Trophoblast cell (in vitro differentiated cells and primary cell): Measurements from ENCODE around the gene CCDC141.

ENCODE experiments used
- DNase-seq, 2 donors: peaks; one replicate each; pipeline ENCODE4 v3.0.0-alpha.2; 2016
- H2AFZ ChIP-seq: 2 replicates; pipeline ENCODE4 v1.6.1; 2013; ENCODE audit warnings: low read length, moderate library complexity, mild to moderate bottlenecking; ENCODE audit not compliant: insufficient read depth, poor library complexity
- H2AK5ac ChIP-seq: 2 replicates; pipeline ENCODE4 v1.6.1; 2013; ENCODE audit warnings: mild to moderate bottlenecking, low read length
- H2BK120ac ChIP-seq: 2 replicates; pipeline ENCODE4 v1.6.1; 2013; ENCODE audit warnings: low read length, mild to moderate bottlenecking, moderate library complexity; ENCODE audit not compliant: insufficient read depth, poor library complexity
- H2BK12ac ChIP-seq: 2 replicates; pipeline ENCODE4 v1.6.1; 2013; ENCODE audit warnings: mild to moderate bottlenecking, low read length, moderate library complexity
- H2BK5ac ChIP-seq: 2 replicates; pipeline ENCODE4 v1.6.1; 2013; ENCODE audit warnings: low read length, low read depth, moderate library complexity, mild to moderate bottlenecking; ENCODE audit not compliant: poor library complexity
- H3K14ac ChIP-seq: 2 replicates; pipeline ENCODE4 v1.6.1; 2013; ENCODE audit warnings: mild to moderate bottlenecking, low read length
- H3K18ac ChIP-seq: 2 replicates; pipeline ENCODE4 v1.6.1; 2013; ENCODE audit warnings: mild to moderate bottlenecking, low read length
- H3K23ac ChIP-seq: 2 replicates; pipeline ENCODE4 v1.6.1; 2013; ENCODE audit warnings: low read length
- H3K27ac ChIP-seq: 2 replicates; pipeline ENCODE4 v1.5.1; 2013; ENCODE audit warnings: low read depth, mild to moderate bottlenecking, inconsistent platforms, low read length, moderate library complexity
- H3K27me3 ChIP-seq: 2 replicates; pipeline ENCODE4 v1.6.1; 2013; ENCODE audit warnings: inconsistent platforms, mild to moderate bottlenecking, low read length, moderate library complexity; ENCODE audit not compliant: insufficient read depth
- H3K36me3 ChIP-seq, 2 experiments: 1 replicate in 1 of 2; 2 replicates in 1 of 2; pipeline ENCODE4 v1.6.1; 2013; ENCODE audit warnings: low read length in 2 of 2, mild to moderate bottlenecking in 2 of 2, moderate library complexity in 1 of 2; ENCODE audit not compliant: insufficient read depth in 2 of 2, control insufficient read depth in 1 of 2
- H3K4ac ChIP-seq: 2 replicates; pipeline ENCODE4 v1.6.1; 2013; ENCODE audit warnings: low read depth, mild to moderate bottlenecking, low read length, moderate library complexity
- H3K4me1 ChIP-seq, 2 experiments: 1 replicate in 1 of 2; 2 replicates in 1 of 2; pipeline ENCODE4 v1.6.1; 2013; ENCODE audit warnings: low read length in 2 of 2, mild to moderate bottlenecking in 2 of 2, moderate library complexity in 1 of 2; ENCODE audit not compliant: insufficient read depth in 2 of 2, control insufficient read depth in 1 of 2
- H3K4me2 ChIP-seq: 2 replicates; pipeline ENCODE4 v1.6.1; 2013; ENCODE audit warnings: inconsistent platforms, mild to moderate bottlenecking, low read length, moderate library complexity
- H3K4me3 ChIP-seq: 2 replicates; pipeline ENCODE4 v1.5.1; 2013; ENCODE audit warnings: mild to moderate bottlenecking, low read depth, low read length, inconsistent platforms
- H3K79me1 ChIP-seq: one replicate; pipeline ENCODE4 v1.6.1; 2013; ENCODE audit warnings: low read length
- H3K79me2 ChIP-seq: 2 replicates; pipeline ENCODE4 v1.6.1; 2013; ENCODE audit warnings: low read length, mild to moderate bottlenecking; ENCODE audit not compliant: control insufficient read depth, insufficient read depth, poor library complexity
- H3K9ac ChIP-seq: 2 replicates; pipeline ENCODE4 v1.6.1; 2013; ENCODE audit warnings: mild to moderate bottlenecking, low read length
- H3K9me3 ChIP-seq: 2 replicates; pipeline ENCODE4 v1.6.1; 2013; ENCODE audit warnings: low read depth, mild to moderate bottlenecking, control low read depth, inconsistent platforms, low read length; ENCODE audit not compliant: insufficient read depth
- H4K12ac ChIP-seq: 2 replicates; pipeline ENCODE4 v1.6.1; 2013; ENCODE audit warnings: low read depth, mild to moderate bottlenecking, low read length, moderate library complexity
- H4K8ac ChIP-seq: 2 replicates; pipeline ENCODE4 v1.6.1; 2013; ENCODE audit warnings: low read depth, mild to moderate bottlenecking, low read length, moderate library complexity
- H4K91ac ChIP-seq: one replicate; pipeline ENCODE4 v1.6.1; 2013; ENCODE audit warnings: low read depth, mild to moderate bottlenecking, low read length, moderate library complexity
- WGBS: extraction: QIAGEN DNeasy Blood & Tissue Kit; methylation state at CpG from one replicate; pipeline ENCODE4 v1.1.7; 2013; ENCODE audit warnings: missing lambda C conversion rate; ENCODE audit not compliant: insufficient read length, insufficient coverage; ENCODE audit errors: extremely low coverage; 5-methylcytosine and 5-hydroxymethylcytosine counted together

Gene CCDC141

DNA sequence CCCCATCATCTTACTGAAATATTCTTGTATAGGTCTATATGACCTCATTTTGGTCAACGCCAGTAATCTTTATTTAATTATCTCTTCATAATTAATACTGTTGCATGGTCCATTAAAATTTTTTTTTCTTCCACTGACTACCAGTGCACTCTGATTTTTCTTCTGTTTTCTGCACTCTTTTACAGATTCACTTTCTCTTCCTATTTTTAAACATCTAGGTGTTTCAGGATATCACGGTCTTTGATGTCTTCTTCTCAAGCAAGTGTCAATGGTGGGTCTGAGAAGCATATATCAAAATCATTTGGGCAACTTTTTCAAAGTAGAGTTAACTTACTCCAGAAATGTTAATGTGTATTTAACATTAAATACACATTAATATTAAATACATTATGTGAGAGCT is 51.4 kb downstream of the CCDC141 start:
- H3K23ac ChIP-seq, result no peak overlapping the region
- no peaks in the 10 kb centered on the region for H3K36me3 ChIP-seq
- WGBS, result no CpG with 5 or more reads among the region's 2 CpGs
- H2BK5ac ChIP-seq, result no peak overlapping the region
- no peak overlapping the region for H3K14ac ChIP-seq
- no peak overlapping the region for H3K4ac ChIP-seq
- H3K79me2 ChIP-seq, result no peaks in the 10 kb centered on the region
- no peak overlapping the region for H3K9ac ChIP-seq
- H3K27ac ChIP-seq, result no peak overlapping the region
- DNase-seq, result no peak
- H3K79me1 ChIP-seq, result no peaks in the 10 kb centered on the region
- no peak overlapping the region for H2AK5ac ChIP-seq
- H3K4me1 ChIP-seq, result no peaks in the 10 kb centered on the region
- H2AFZ ChIP-seq, result no peak overlapping the region
- peaks cover 6% of the 10 kb centered on the region for H3K9me3 ChIP-seq
- H3K4me3 ChIP-seq, result no peak overlapping the region
- H2BK120ac ChIP-seq, result no peak overlapping the region
- H4K12ac ChIP-seq, result no peak overlapping the region
- no peak overlapping the region for H4K8ac ChIP-seq
- H3K27me3 ChIP-seq, result no peaks in the 10 kb centered on the region
- H2BK12ac ChIP-seq, result no peak overlapping the region
- H4K91ac ChIP-seq, result no peak overlapping the region
- H3K4me2 ChIP-seq, result no peak overlapping the region
- no peak overlapping the region for H3K18ac ChIP-seq

- no peak overlapping the region for H2AFZ ChIP-seq
- no peaks in the 10 kb centered on the region for H3K4me1 ChIP-seq
- H3K79me1 ChIP-seq, result no peaks in the 10 kb centered on the region
- H2AK5ac ChIP-seq, result no peak overlapping the region
- no peak overlapping the region for H4K91ac ChIP-seq
- H2BK12ac ChIP-seq, result no peak overlapping the region
- no peak overlapping the region for H2BK5ac ChIP-seq
- H4K8ac ChIP-seq, result no peak overlapping the region
- H2BK120ac ChIP-seq, result no peak overlapping the region
- H3K18ac ChIP-seq, result no peak overlapping the region
- H3K4ac ChIP-seq, result no peak overlapping the region
- H3K36me3 ChIP-seq, result no peaks in the 10 kb centered on the region
- H3K79me2 ChIP-seq, result no peaks in the 10 kb centered on the region
- H4K12ac ChIP-seq, result no peak overlapping the region
- no peaks in the 10 kb centered on the region for H3K27me3 ChIP-seq
- H3K4me2 ChIP-seq, result no peak overlapping the region
- H3K27ac ChIP-seq, result no peak overlapping the region
- no peak for DNase-seq
- WGBS, result no CpG with 5 or more reads among the region's 2 CpGs
- H3K9ac ChIP-seq, result no peak overlapping the region
- H3K4me3 ChIP-seq, result no peak overlapping the region
- H3K9me3 ChIP-seq, result peaks cover 6% of the 10 kb centered on the region
- H3K14ac ChIP-seq, result no peak overlapping the region
- no peak overlapping the region for H3K23ac ChIP-seq
Observed at GRCh38 chr2:178997477-178997876, 52.5 kb downstream of the CCDC141 start.

- H4K12ac ChIP-seq, result no peak overlapping the region
- no peak overlapping the region for H2BK120ac ChIP-seq
- no peak overlapping the region for H3K4me3 ChIP-seq
- no peak overlapping the region for H3K18ac ChIP-seq
- no peak overlapping the region for H2AFZ ChIP-seq
- no peak for DNase-seq
- no peaks in the 10 kb centered on the region for H3K27me3 ChIP-seq
- H2AK5ac ChIP-seq, result no peak overlapping the region
- peaks cover 6% of the 10 kb centered on the region for H3K9me3 ChIP-seq
- no peaks in the 10 kb centered on the region for H3K79me1 ChIP-seq
- no CpG with 5 or more reads among the region's 1 CpG for WGBS
- H3K4me1 ChIP-seq, result no peaks in the 10 kb centered on the region
- no peak overlapping the region for H3K23ac ChIP-seq
- H3K4ac ChIP-seq, result no peak overlapping the region
- no peak overlapping the region for H2BK5ac ChIP-seq
- no peak overlapping the region for H3K4me2 ChIP-seq
- H3K79me2 ChIP-seq, result no peaks in the 10 kb centered on the region
- H3K27ac ChIP-seq, result no peak overlapping the region
- H3K14ac ChIP-seq, result no peak overlapping the region
- no peak overlapping the region for H4K8ac ChIP-seq
- no peaks in the 10 kb centered on the region for H3K36me3 ChIP-seq
- H4K91ac ChIP-seq, result no peak overlapping the region
- no peak overlapping the region for H2BK12ac ChIP-seq
- H3K9ac ChIP-seq, result no peak overlapping the region
Observed at GRCh38 chr2:178997067-178997466, 52.9 kb downstream of the CCDC141 start.

GRCh38 chr2:178994264-178994663 is 55.7 kb downstream of the CCDC141 start:
- no CpG with 5 or more reads among the region's 4 CpGs for WGBS

More at GRCh38 chr2:178994264-178994663, 55.7 kb downstream of the CCDC141 start:
- no peak for DNase-seq
- Histone ChIP-seq H3K9ac (no peak overlapping the region), H3K4me3 (no peak overlapping the region), H2BK12ac (no peak overlapping the region), H3K4me2 (no peak overlapping the region), H3K4ac (no peak overlapping the region), H3K9me3 (peaks cover 6% of the 10 kb centered on the region), H3K18ac (no peak overlapping the region), H4K12ac (no peak overlapping the region), H3K79me1 (no peaks in the 10 kb centered on the region), H2BK5ac (no peak overlapping the region), H3K14ac (no peak overlapping the region), H3K27me3 (no peaks in the 10 kb centered on the region), H4K91ac (no peak overlapping the region), H2AK5ac (no peak overlapping the region), H3K27ac (no peak overlapping the region), H3K79me2 (no peaks in the 10 kb centered on the region), H3K23ac (no peak overlapping the region), H4K8ac (no peak overlapping the region), H2BK120ac (no peak overlapping the region), H3K4me1 (no peaks in the 10 kb centered on the region), H3K36me3 (no peaks in the 10 kb centered on the region), H2AFZ (no peak overlapping the region)
